GM12878 (cell line): ENCODE results near the gene RPS10. TPM values are rescaled to one million over a fixed set of nuclear protein-coding genes. Genes with fewer than 3 reads are reported as not detected.

ENCODE experiments used
- ATAC-seq: fragments of 200-7000 bp; cut with Tn5 transposase; 3 replicates; pipeline ENCODE4 v1.9.1; 2020; ENCODE audit warnings: mild to moderate bottlenecking, moderate library complexity
- BruUV-seq: library from RNA; stranded (reverse); fragments of 400-500 nt; replicated peaks from 2 replicates; lab custom pipeline; 2021; lab: Mats Ljungman, UMichigan
- CTCF ChIA-PET: fragments of 300-600 bp; sonication (Branson Sonifier 250); formaldehyde crosslinking; extraction: SDS; loops from one replicate; lab custom pipeline; 2021; ENCODE audit warnings: inconsistent platforms; lab: Yijun Ruan, JAX
- POLR2A ChIA-PET: fragments of 350-600 bp; formaldehyde crosslinking; extraction: SDS; loops from one replicate; lab custom pipeline; 2021; ENCODE audit warnings: inconsistent platforms; lab: Charles Lee
- RAD21 ChIA-PET: fragments of 300-600 bp; sonication (Branson Sonifier 250); formaldehyde crosslinking; loops from one replicate; lab custom pipeline; 2023; ENCODE audit warnings: antibody characterized with exemption; ENCODE audit not compliant: unreplicated experiment; lab: Charles Lee
- SMC1A ChIA-PET: fragments of 300-600 bp; sonication (Branson Sonifier 250); formaldehyde crosslinking; loops from one replicate; lab custom pipeline; 2023; ENCODE audit not compliant: unreplicated experiment, uncharacterized antibody; lab: Charles Lee
- DNase-seq: peaks from one replicate; pipeline ENCODE4 v3.0.0-alpha.2; 2011; ENCODE audit warnings: low read depth, low spot score
- FAIRE-seq: peaks from 3 replicates; lab custom pipeline; 2011; peaks lifted over from hg19 to GRCh38; lab: Jason Lieb, UNC
- H2AFZ ChIP-seq: 2 replicates; pipeline ENCODE4 v1.6.0; 2011; ENCODE audit warnings: low read depth, low read length, control low read depth; ENCODE audit not compliant: control insufficient read depth
- H3K27ac ChIP-seq: 2 replicates; pipeline ENCODE4 v1.5.1; 2011; ENCODE audit warnings: control low read depth; ENCODE audit not compliant: control insufficient read depth, insufficient read depth
- H3K27me3 ChIP-seq, 2 experiments: replicated peaks in 1 of 2; 2 replicates each; pipeline versions ENCODE4 v1.6.0 to v1.6.1; 2011; ENCODE audit warnings: low read length in 1 of 2; ENCODE audit not compliant: control insufficient read depth in 2 of 2, insufficient read depth in 2 of 2
- H3K36me3 ChIP-seq, 2 experiments: 2 replicates each; pipeline ENCODE4 v1.5.1; 2011; ENCODE audit warnings: low read length in 1 of 2; ENCODE audit not compliant: control insufficient read depth in 2 of 2, insufficient read depth in 2 of 2
- H3K4me1 ChIP-seq: 2 replicates; pipeline ENCODE4 v1.6.1; 2011; ENCODE audit warnings: mild to moderate bottlenecking, low read length, moderate library complexity, mixed read lengths; ENCODE audit not compliant: control insufficient read depth, insufficient read depth
- H3K4me2 ChIP-seq: 2 replicates; pipeline ENCODE4 v1.6.0; 2011; ENCODE audit warnings: control low read depth; ENCODE audit not compliant: control insufficient read depth, insufficient read depth
- H3K4me3 ChIP-seq: fragments of 200-600 bp; sonication (generic); 2 replicates; pipeline ENCODE4 v1.5.1; 2016
- H3K79me2 ChIP-seq: 2 replicates; pipeline ENCODE4 v1.6.0; 2011; ENCODE audit warnings: low read length; ENCODE audit not compliant: control insufficient read depth, insufficient read depth
- H3K9ac ChIP-seq: 2 replicates; pipeline ENCODE4 v1.8.0; 2011; ENCODE audit warnings: low read length, control low read depth, mixed read lengths; ENCODE audit not compliant: control insufficient read depth, insufficient read depth
- H3K9me3 ChIP-seq: replicated peaks from 3 replicates; pipeline ENCODE4 v1.5.1; 2011; ENCODE audit warnings: mild to moderate bottlenecking, low read length; ENCODE audit not compliant: control insufficient read depth, insufficient read depth
- H4K20me1 ChIP-seq: 2 replicates; pipeline ENCODE4 v1.6.0; 2011; ENCODE audit not compliant: control insufficient read depth, insufficient read depth
- BRCA1 ChIP-seq: IDR thresholded peaks from 2 replicates; pipeline ENCODE4 v1.6.1; 2011; ENCODE audit warnings: low read depth, low read length, improper control_type of control experiment
- ETV6 ChIP-seq, 2 experiments: fragments of 450-650 bp in 1 of 2; IDR thresholded peaks in 1 of 2; conservative IDR thresholded peaks in 1 of 2; 2 replicates each; pipeline ENCODE4 v1.6.1; 2014; ENCODE audit warnings: antibody characterized with exemption in 1 of 2, borderline replicate concordance in 1 of 2, low read depth in 1 of 2, mild to moderate bottlenecking in 1 of 2, moderate library complexity in 1 of 2
- MXI1 ChIP-seq: fragments of 150-350 bp; IDR thresholded peaks from 2 replicates; pipeline ENCODE4 v1.6.1; 2011; ENCODE audit warnings: low read depth, mild to moderate bottlenecking, inconsistent platforms, low read length, improper control_type of control experiment
- NFIC ChIP-seq: IDR thresholded peaks from 2 replicates; pipeline ENCODE4 v1.6.1; 2012; ENCODE audit warnings: low read depth, mild to moderate bottlenecking, inconsistent platforms, low read length, moderate library complexity
- WGBS: methylation state at CpG from one replicate; pipeline ENCODE4 v1.1.6; 2016; ENCODE audit warnings: low lambda C conversion rate; ENCODE audit not compliant: insufficient replicate concordance, insufficient coverage; ENCODE audit errors: missing lambda C conversion rate; 5-methylcytosine and 5-hydroxymethylcytosine counted together
- in situ Hi-C: fragments of 300-500 bp; cut with MboI; formaldehyde crosslinking; loops from 9 replicates; pipeline ENCODE4 v1.14.3; 2018; ENCODE audit warnings: mixed read lengths
- intact Hi-C: fragments of 100-400 bp; cut with micrococcal nuclease; formaldehyde crosslinking; loops from one replicate; pipeline ENCODE4 v1.14.2; 2022; ENCODE audit not compliant: unreplicated experiment
- polyA plus RNA-seq, 11 experiments: library from polyadenylated mRNA; depleted of rRNA in 4 of 11; unstranded in 6 of 11; stranded (reverse) in 5 of 11; fragments of >200 nt; fragmentation: Nextera tagmentation in 4 of 11; fragmentation: Illumina TruSeq in 1 of 11; extraction: Ambion mirVana in 4 of 11; extraction: Trizol in 1 of 11; gene quantifications; 1 replicate in 1 of 11; 2 replicates in 10 of 11; pipeline versions ENCODE4 v1.2.1 to v1.2.3, GENCODE V29; 2011 to 2016; ENCODE audit warnings: inconsistent platforms in 2 of 11, missing spikeins in 2 of 11, low read depth in 1 of 11
- total RNA-seq, 4 experiments: library from RNA; depleted of rRNA in 3 of 4; stranded (reverse); fragments of >200 nt in 3 of 4; fragmentation: Illumina TruSeq in 1 of 4; extraction: Trizol in 1 of 4; gene quantifications; 2 replicates each; pipeline versions ENCODE4 v1.2.1 to v1.2.3, GENCODE V29; 2013 to 2021

RPS10 gene
- total and polyA plus RNA-seq, 10 of the 15 experiments (the other 5 are each of a cell fraction or from before 2014, with no cell fraction given), result 1,546 to 3,970 (median 2,813) TPM

GRCh38 chr6:34416877-34417371, 8.9 kb downstream of the RPS10 start:
- FAIRE-seq, result no peak
- POLR2A ChIA-PET, result interaction anchor here (0.6 to 3.5 kb wide), 5 partner anchors 21 to 485 kb away, joined by 3 to 41 read pairs (median 12); partner anchors contain the start of gene SMIM29
- BruUV-seq, result no TSS peak
- in situ Hi-C loops, result loop anchor here (5.0 kb wide), 1 partner anchor 175 kb away; no protein-coding TSS in a partner anchor
- no peak overlapping the region for H3K9ac ChIP-seq
- TF ChIP-seq ETV6 (conservative IDR thresholded peaks at IDR 0.05 in 1 of 2, IDR thresholded peaks at IDR 0.05 in 1 of 2; ENCODE audit: borderline replicate concordance in 1 of 2, low read depth in 1 of 2), result no peak
- TF ChIP-seq NFIC, result 0 out of 2 replicates have a peak, but pooled peaks have one; percentile 15
- TF ChIP-seq BRCA1, result no peak
- TF ChIP-seq MXI1, result no peak
- TF ChIP-seq, all 136 proteins: peak for 1
- H3K27ac ChIP-seq, result no peak overlapping the region
- no peaks in the 10 kb centered on the region for H3K9me3 ChIP-seq
- WGBS, result 88% methylated on average over 7 of the region's 7 CpGs
- DNase-seq, result no peak
- CTCF ChIA-PET, result interaction anchor here (0.9 to 5.1 kb wide), 8 partner anchors 8 to 254 kb away, joined by 3 to 180 read pairs (median 20); partner anchors contain the start of genes RPS10 and SMIM29
- no peak overlapping the region for H3K4me3 ChIP-seq
- H3K4me1 ChIP-seq, result no peaks in the 10 kb centered on the region
- H3K79me2 ChIP-seq, result peaks cover 7% of the 10 kb centered on the region
- H3K36me3 ChIP-seq, result peaks cover 10 to 32% of the 10 kb centered on the region in 2 experiments
- RAD21 ChIA-PET, result interaction anchor here (1.0 to 4.7 kb wide), 7 partner anchors 26 to 255 kb away, joined by 3 to 148 read pairs (median 4); partner anchors contain the start of gene SMIM29
- SMC1A ChIA-PET, result interaction anchor here (2.5 to 7.9 kb wide), 5 partner anchors 8 to 193 kb away, joined by 9 to 152 read pairs (median 27); partner anchors contain the start of genes RPS10 and SMIM29
- no peak for ATAC-seq
- H2AFZ ChIP-seq, result no peak overlapping the region
- H3K27me3 ChIP-seq, result no peaks in the 10 kb centered on the region
- intact Hi-C loops, result no loop called here
- H3K4me2 ChIP-seq, result no peak overlapping the region
- H4K20me1 ChIP-seq, result no peaks in the 10 kb centered on the region; the same call in 1 of the 2 replicates
